Stimulated activated CD4-positive, alpha-beta T cell treated with anti-CD3 and anti-CD28 coated beads, Interleukin-12 subunit alpha, Interleukin-12 subunit beta, amount 100 ng/mL, for 48 hours (primary cell): ENCODE results near the gene A4GALT.
"Not testable (repeated sequence)": the region's sequence is repeated elsewhere in the genome, so short reads cannot be mapped to it uniquely, and the experiment has no call there.

ENCODE experiments used
- DNase-seq, 3 donors: peaks; one replicate each; pipeline ENCODE4 v3.0.0-alpha.2; 2020; ENCODE audit warnings: low read depth in 2 of 3, low spot score in 1 of 3

Gene A4GALT

GRCh38 chr22:42742940-42743339, 22.3 kb upstream of the A4GALT start:
- no peak for DNase-seq

- not testable (repeated sequence) for DNase-seq
Measured at GRCh38 chr22:42740320-42740719, 19.6 kb upstream of the A4GALT start.

GRCh38 chr22:42734406-42734805, 13.7 kb upstream of the A4GALT start:
- no peak for DNase-seq

- DNase-seq = not testable (repeated sequence)
Measured at GRCh38 chr22:42733394-42733793, 12.7 kb upstream of the A4GALT start.

- DNase-seq = no peak
Measured at GRCh38 chr22:42732081-42732480, 11.4 kb upstream of the A4GALT start.

- DNase-seq = no peak
Measured at GRCh38 chr22:42726811-42727210, 6.1 kb upstream of the A4GALT start.

- DNase-seq = no peak
Measured at GRCh38 chr22:42725606-42726355, 5.1 kb upstream of the A4GALT start.

- DNase-seq = no peak
Measured at GRCh38 chr22:42724062-42724461, 3.4 kb upstream of the A4GALT start.

- DNase-seq = no peak
Measured at GRCh38 chr22:42721045-42721434, 370 bp upstream of the A4GALT start.

GRCh38 chr22:42719656-42720262, 911 bp downstream of the A4GALT start:
- DNase-seq = no peak

GRCh38 chr22:42719133-42719532, 1.5 kb downstream of the A4GALT start:
- no peak for DNase-seq

GRCh38 chr22:42717197-42717928, 3.3 kb downstream of the A4GALT start:
- no peak for DNase-seq

GRCh38 chr22:42716649-42717127, 4.0 kb downstream of the A4GALT start:
- no peak for DNase-seq

GRCh38 chr22:42716221-42716620, 4.4 kb downstream of the A4GALT start:
- DNase-seq = no peak

- no peak for DNase-seq
Measured at GRCh38 chr22:42714768-42715390, 5.8 kb downstream of the A4GALT start.

GRCh38 chr22:42714308-42714707, 6.4 kb downstream of the A4GALT start:
- DNase-seq = no peak

- no peak for DNase-seq
Measured at GRCh38 chr22:42711895-42712837, 8.5 kb downstream of the A4GALT start.

GRCh38 chr22:42711281-42711731, 9.4 kb downstream of the A4GALT start:
- DNase-seq = no peak

GRCh38 chr22:42708417-42708816, 12.3 kb downstream of the A4GALT start:
- DNase-seq = no peak

GRCh38 chr22:42707496-42707895, 13.2 kb downstream of the A4GALT start:
- no peak for DNase-seq
